ENCODE measurements around the gene CHST12. TPM values are rescaled to one million over a fixed set of nuclear protein-coding genes. Genes with fewer than 3 reads are reported as not detected.

CHST12 gene
- 18.9 and 19.3 TPM in 2 replicates for polyA plus RNA-seq (2013)

- Histone ChIP-seq H3K14ac (ENCODE audit: low read length) (peak within 1 kb of the TSS; percentile 80), H4K12ac (ENCODE audit: low read depth, low read length) (peak within 1 kb of the TSS; percentile 91), H3K4ac (ENCODE audit: low read depth, low read length) (peak within 1 kb of the TSS; percentile 94), H2BK12ac (ENCODE audit: low read length) (no peak within 1 kb of the TSS), H3K27me3 (ENCODE audit: insufficient read depth, low read length) (no peaks in the 10 kb centered on the region), H2BK5ac (ENCODE audit: low read depth, low read length, poor library complexity) (peak within 1 kb of the TSS; percentile 35), H3K4me3 (ENCODE audit: low read depth, low read length) (peak within 1 kb of the TSS; percentile 96), H3K18ac (ENCODE audit: low read length) (peak within 1 kb of the TSS; percentile 92), H3K23ac (ENCODE audit: low read length) (no peak within 1 kb of the TSS), H3K79me1 (ENCODE audit: low read length) (peaks cover 7% of the 10 kb centered on the region), H2AFZ (ENCODE audit: insufficient read depth, low read length, poor library complexity) (peak within 1 kb of the TSS; percentile 96), H2AK5ac (ENCODE audit: low read length) (peak within 1 kb of the TSS; percentile 18), H3K79me2 (ENCODE audit: control insufficient read depth, insufficient read depth, low read length, poor library complexity) (peaks cover 9% of the 10 kb centered on the region), H3K9ac (ENCODE audit: low read length) (peak within 1 kb of the TSS; percentile 63), H3K4me1 (ENCODE audit: control insufficient read depth in 1 of 2, insufficient read depth in 2 of 2, low read length in 2 of 2) (peaks cover 13% of the 10 kb centered on the region in 2 experiments), H3K4me2 (ENCODE audit: low read length) (peak within 1 kb of the TSS; percentile 86), H4K8ac (ENCODE audit: low read depth, low read length) (peak within 1 kb of the TSS; percentile 92), H3K9me3 (ENCODE audit: insufficient read depth, low read depth, low read length) (no peaks in the 10 kb centered on the region), H4K91ac (ENCODE audit: low read depth, low read length) (peak within 1 kb of the TSS; percentile 82), H3K27ac (ENCODE audit: low read depth, low read length) (no peak within 1 kb of the TSS), H2BK120ac (ENCODE audit: insufficient read depth, low read length, poor library complexity) (peak within 1 kb of the TSS; percentile 11), H3K36me3 (ENCODE audit: control insufficient read depth in 1 of 2, insufficient read depth in 2 of 2, low read length in 2 of 2) (no peaks in the 10 kb centered on the region)
- no CpG with 5 or more reads among the region's 89 CpGs for WGBS (ENCODE audit: extremely low coverage, insufficient coverage, insufficient read length)
- peak; percentile 87 to 95 for DNase-seq
Measured at GRCh38 chr7:2403014-2403717, at the start of gene CHST12. TSS of gene CHST12 (plus strand) at chr7:2403611. CDS start at chr7:2432640, 29,029 bp downstream.

- no CpG with 5 or more reads among the region's 26 CpGs for WGBS (ENCODE audit: extremely low coverage, insufficient coverage, insufficient read length)
- peak overlapping the region; percentile 78 for H3K9ac ChIP-seq (ENCODE audit: low read length)
- peak; percentile 76 to 86 for DNase-seq
Measured at GRCh38 chr7:2353936-2354185, 49.5 kb upstream of the CHST12 start.

GRCh38 chr7:2354186-2354938, 49.0 kb upstream of the CHST12 start, which contains the start of gene EIF3B:
TSS of gene EIF3B (plus strand) at chr7:2354827. CDS start at chr7:2354922, 95 bp downstream.
- Histone ChIP-seq H2AK5ac (ENCODE audit: low read length) (peak within 1 kb of the TSS; percentile 73), H3K36me3 (ENCODE audit: control insufficient read depth in 1 of 2, insufficient read depth in 2 of 2, low read length in 2 of 2) (peaks cover 9 to 16% of the 10 kb centered on the region in 2 experiments), H3K27me3 (ENCODE audit: insufficient read depth, low read length) (no peaks in the 10 kb centered on the region), H3K79me2 (ENCODE audit: control insufficient read depth, insufficient read depth, low read length, poor library complexity) (peaks cover 35% of the 10 kb centered on the region), H2BK12ac (ENCODE audit: low read length) (peak within 1 kb of the TSS; percentile 71), H3K9me3 (ENCODE audit: insufficient read depth, low read depth, low read length) (no peaks in the 10 kb centered on the region), H3K23ac (ENCODE audit: low read length) (no peak within 1 kb of the TSS), H3K18ac (ENCODE audit: low read length) (peak within 1 kb of the TSS; percentile 90), H3K79me1 (ENCODE audit: low read length) (peaks cover 16% of the 10 kb centered on the region), H3K27ac (ENCODE audit: low read depth, low read length) (peak within 1 kb of the TSS; percentile 89), H4K8ac (ENCODE audit: low read depth, low read length) (peak within 1 kb of the TSS; percentile 79), H3K4ac (ENCODE audit: low read depth, low read length) (peak within 1 kb of the TSS; percentile 100), H3K4me3 (ENCODE audit: low read depth, low read length) (peak within 1 kb of the TSS; percentile 95), H2BK5ac (ENCODE audit: low read depth, low read length, poor library complexity) (peak within 1 kb of the TSS; percentile 100), H2BK120ac (ENCODE audit: insufficient read depth, low read length, poor library complexity) (peak within 1 kb of the TSS; percentile 99), H3K4me2 (ENCODE audit: low read length) (peak within 1 kb of the TSS; percentile 89), H4K91ac (ENCODE audit: low read depth, low read length) (peak within 1 kb of the TSS; percentile 99), H3K14ac (ENCODE audit: low read length) (peak within 1 kb of the TSS; percentile 91), H3K9ac (ENCODE audit: low read length) (peak within 1 kb of the TSS; percentile 89), H3K4me1 (ENCODE audit: control insufficient read depth in 1 of 2, insufficient read depth in 2 of 2, low read length in 2 of 2) (peaks cover 4 to 6% of the 10 kb centered on the region in 2 experiments), H4K12ac (ENCODE audit: low read depth, low read length) (peak within 1 kb of the TSS; percentile 83), H2AFZ (ENCODE audit: insufficient read depth, low read length, poor library complexity) (peak within 1 kb of the TSS; percentile 96)
- no CpG with 5 or more reads among the region's 55 CpGs for WGBS (ENCODE audit: extremely low coverage, insufficient coverage, insufficient read length)
- DNase-seq, result peak; percentile 76 to 95

More at GRCh38 chr7:2353936-2354185, 49.5 kb upstream of the CHST12 start:
- Histone ChIP-seq H3K4me2 (ENCODE audit: low read length) (peak overlapping the region; percentile 83), H3K14ac (ENCODE audit: low read length) (peak overlapping the region; percentile 85), H3K36me3 (ENCODE audit: control insufficient read depth in 1 of 2, insufficient read depth in 2 of 2, low read length in 2 of 2) (peaks cover 6 to 12% of the 10 kb centered on the region in 2 experiments), H4K12ac (ENCODE audit: low read depth, low read length) (peak overlapping the region; percentile 55), H2BK12ac (ENCODE audit: low read length) (peak overlapping the region; percentile 71), H3K79me1 (ENCODE audit: low read length) (peaks cover 16% of the 10 kb centered on the region), H2BK5ac (ENCODE audit: low read depth, low read length, poor library complexity) (peak overlapping the region; percentile 100), H2AFZ (ENCODE audit: insufficient read depth, low read length, poor library complexity) (peak overlapping the region; percentile 96), H3K79me2 (ENCODE audit: control insufficient read depth, insufficient read depth, low read length, poor library complexity) (peaks cover 31% of the 10 kb centered on the region), H3K23ac (ENCODE audit: low read length) (no peak overlapping the region), H2BK120ac (ENCODE audit: insufficient read depth, low read length, poor library complexity) (peak overlapping the region; percentile 99), H4K91ac (ENCODE audit: low read depth, low read length) (peak overlapping the region; percentile 99), H3K27ac (ENCODE audit: low read depth, low read length) (peak overlapping the region; percentile 89), H3K18ac (ENCODE audit: low read length) (peak overlapping the region; percentile 90), H3K4me1 (ENCODE audit: control insufficient read depth in 1 of 2, insufficient read depth in 2 of 2, low read length in 2 of 2) (peaks cover 4 to 6% of the 10 kb centered on the region in 2 experiments), H3K27me3 (ENCODE audit: insufficient read depth, low read length) (no peaks in the 10 kb centered on the region), H4K8ac (ENCODE audit: low read depth, low read length) (peak overlapping the region; percentile 79), H3K4me3 (ENCODE audit: low read depth, low read length) (peak overlapping the region; percentile 95), H2AK5ac (ENCODE audit: low read length) (no peak overlapping the region), H3K9me3 (ENCODE audit: insufficient read depth, low read depth, low read length) (no peaks in the 10 kb centered on the region), H3K4ac (ENCODE audit: low read depth, low read length) (peak overlapping the region; percentile 90)

GRCh38 chr7:2354939-2355704, 48.3 kb upstream of the CHST12 start:
- Histone ChIP-seq H2BK12ac (ENCODE audit: low read length) (no peak overlapping the region), H3K27ac (ENCODE audit: low read depth, low read length) (peak overlapping the region; percentile 89), H4K12ac (ENCODE audit: low read depth, low read length) (peak overlapping the region; percentile 83), H3K23ac (ENCODE audit: low read length) (no peak overlapping the region), H3K4me2 (ENCODE audit: low read length) (peak overlapping the region; percentile 89), H3K36me3 (ENCODE audit: control insufficient read depth in 1 of 2, insufficient read depth in 2 of 2, low read length in 2 of 2) (peaks cover 15 to 21% of the 10 kb centered on the region in 2 experiments), H3K9ac (ENCODE audit: low read length) (peak overlapping the region; percentile 89), H3K4ac (ENCODE audit: low read depth, low read length) (peak overlapping the region; percentile 100), H3K18ac (ENCODE audit: low read length) (peak overlapping the region; percentile 83), H3K4me1 (ENCODE audit: control insufficient read depth in 1 of 2, insufficient read depth in 2 of 2, low read length in 2 of 2) (peaks cover 4 to 6% of the 10 kb centered on the region in 2 experiments), H2BK5ac (ENCODE audit: low read depth, low read length, poor library complexity) (peak overlapping the region; percentile 35), H2AK5ac (ENCODE audit: low read length) (peak overlapping the region; percentile 73), H2BK120ac (ENCODE audit: insufficient read depth, low read length, poor library complexity) (peak overlapping the region; percentile 62), H3K14ac (ENCODE audit: low read length) (peak overlapping the region; percentile 91), H3K4me3 (ENCODE audit: low read depth, low read length) (peak overlapping the region; percentile 95), H3K27me3 (ENCODE audit: insufficient read depth, low read length) (no peaks in the 10 kb centered on the region), H4K91ac (ENCODE audit: low read depth, low read length) (peak overlapping the region; percentile 99), H3K79me2 (ENCODE audit: control insufficient read depth, insufficient read depth, low read length, poor library complexity) (peaks cover 41% of the 10 kb centered on the region), H2AFZ (ENCODE audit: insufficient read depth, low read length, poor library complexity) (peak overlapping the region; percentile 96), H3K9me3 (ENCODE audit: insufficient read depth, low read depth, low read length) (no peaks in the 10 kb centered on the region), H3K79me1 (ENCODE audit: low read length) (peaks cover 16% of the 10 kb centered on the region), H4K8ac (ENCODE audit: low read depth, low read length) (peak overlapping the region; percentile 79)
- no CpG with 5 or more reads among the region's 92 CpGs for WGBS (ENCODE audit: extremely low coverage, insufficient coverage, insufficient read length)
- peak in 1 of 2 donors; percentile 45 for DNase-seq

All from trophoblast cell (in vitro differentiated cells and primary cell).